BJ (cell line): ENCODE results near the gene ASIC3. TPM values are rescaled to one million over a fixed set of nuclear protein-coding genes. Genes with fewer than 3 reads are reported as not detected.

Source experiments
- CTCF ChIA-PET: fragments of 350-600 bp; formaldehyde crosslinking; extraction: SDS; loops from one replicate; lab custom pipeline; 2021; ENCODE audit warnings: antibody characterized with exemption, inconsistent platforms; lab: Yijun Ruan, JAX
- POLR2A ChIA-PET: fragments of 300-600 bp; sonication (Branson Sonifier 250); formaldehyde crosslinking; extraction: SDS; loops from one replicate; lab custom pipeline; 2021; ENCODE audit warnings: antibody characterized with exemption; lab: Charles Lee
- DNase-seq: peaks from one replicate; pipeline ENCODE4 v3.0.0-alpha.2; 2011; ENCODE audit warnings: low read depth
- H3K27me3 ChIP-seq: 2 replicates; pipeline ENCODE4 v1.6.0; 2011; ENCODE audit warnings: low read length; ENCODE audit not compliant: control insufficient read depth, insufficient read depth
- H3K36me3 ChIP-seq: 2 replicates; pipeline ENCODE4 v1.5.1; 2011; ENCODE audit warnings: low read length; ENCODE audit not compliant: control insufficient read depth, insufficient read depth
- H3K4me3 ChIP-seq: 2 replicates; pipeline ENCODE4 v1.5.1; 2011; ENCODE audit warnings: low read depth, mild to moderate bottlenecking, control low read depth, low read length
- polyA plus RNA-seq: library from polyadenylated mRNA; depleted of rRNA; stranded (reverse); fragments of >200 nt; gene quantifications from 2 replicates; pipeline ENCODE4 v1.2.3, GENCODE V29; 2011
- TF ChIP-seq, protein P1 (sequence below): IDR thresholded peaks from 2 replicates; pipeline ENCODE4 v1.5.1; 2011; ENCODE audit warnings: low read depth, mild to moderate bottlenecking, control low read depth, inconsistent platforms, low read length, moderate library complexity; ENCODE audit not compliant: insufficient read depth

The ASIC3 gene
- polyA plus RNA-seq, 1 experiment = 0.45 TPM

DNA sequence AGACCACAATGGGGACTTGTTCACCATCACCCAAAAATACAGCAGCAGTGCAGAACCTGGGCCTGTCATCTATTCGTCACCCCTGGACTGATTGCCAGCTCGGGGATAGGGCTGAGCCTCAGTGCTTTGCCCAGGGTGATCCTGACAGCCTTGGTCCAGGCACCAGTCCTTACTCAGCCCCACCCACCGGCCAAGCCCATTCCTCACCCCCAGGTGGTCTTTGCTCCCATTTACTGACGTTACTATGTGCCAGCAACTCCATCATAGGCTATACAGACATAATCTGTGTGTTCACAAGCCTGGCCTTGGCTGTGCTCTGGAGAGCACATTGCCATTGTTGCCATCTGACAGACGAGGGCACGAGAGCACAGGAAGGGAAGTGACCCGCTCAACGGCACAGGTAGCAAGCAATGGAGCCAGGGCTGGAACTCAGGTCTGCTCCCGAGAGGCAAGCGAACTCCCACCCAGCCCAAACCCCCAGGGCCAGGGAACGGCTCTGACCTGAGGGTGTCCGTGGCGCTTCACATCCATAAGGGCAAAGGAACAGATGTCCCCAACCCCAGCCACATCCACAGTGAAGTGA lies 30.9 kb upstream of the ASIC3 start:
- CTCF ChIA-PET = interaction anchor here (0.9 to 6.7 kb wide), 22 partner anchors 8 to 119 kb away, joined by 3 to 58 read pairs (median 6); partner anchors contain the start of genes ABCB8 and TMUB1
- no peak for DNase-seq
- no peak overlapping the region for H3K4me3 ChIP-seq

DNA sequence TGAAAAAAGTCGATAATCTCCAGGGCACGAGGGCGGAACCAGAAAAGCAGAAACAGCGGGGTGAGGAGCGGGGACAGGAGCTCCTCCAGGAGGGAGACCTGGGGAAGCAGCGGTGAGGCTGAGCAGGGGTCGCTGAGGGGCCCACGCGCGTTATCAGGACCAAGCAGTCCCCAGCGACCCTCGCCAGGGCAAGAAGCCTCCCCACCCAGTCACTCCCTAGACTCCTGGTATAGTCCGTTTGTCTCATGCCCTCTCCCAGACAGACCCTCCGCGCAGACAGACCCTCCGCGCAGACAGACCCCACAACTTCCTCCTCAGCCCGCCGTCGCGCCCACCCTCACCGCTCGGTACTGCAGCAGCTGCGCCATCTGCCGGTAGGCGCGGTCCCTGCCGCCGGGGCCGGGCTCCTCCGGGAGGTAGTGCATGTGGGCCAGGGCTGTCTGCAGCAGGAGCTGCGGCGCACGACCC lies 30.3 kb upstream of the ASIC3 start:
- CTCF ChIA-PET = interaction anchor here (0.6 to 6.7 kb wide), 30 partner anchors 9 to 560 kb away, joined by 3 to 58 read pairs (median 5); partner anchors contain the start of genes ABCB8, AGAP3 and TMUB1
- Histone ChIP-seq H3K27me3 (peaks cover 27% of the 10 kb centered on the region), H3K36me3 (no peaks in the 10 kb centered on the region), H3K4me3 (peak overlapping the region; percentile 14; the same call in 1 of the 2 replicates)
- TF ChIP-seq, protein P1, sequence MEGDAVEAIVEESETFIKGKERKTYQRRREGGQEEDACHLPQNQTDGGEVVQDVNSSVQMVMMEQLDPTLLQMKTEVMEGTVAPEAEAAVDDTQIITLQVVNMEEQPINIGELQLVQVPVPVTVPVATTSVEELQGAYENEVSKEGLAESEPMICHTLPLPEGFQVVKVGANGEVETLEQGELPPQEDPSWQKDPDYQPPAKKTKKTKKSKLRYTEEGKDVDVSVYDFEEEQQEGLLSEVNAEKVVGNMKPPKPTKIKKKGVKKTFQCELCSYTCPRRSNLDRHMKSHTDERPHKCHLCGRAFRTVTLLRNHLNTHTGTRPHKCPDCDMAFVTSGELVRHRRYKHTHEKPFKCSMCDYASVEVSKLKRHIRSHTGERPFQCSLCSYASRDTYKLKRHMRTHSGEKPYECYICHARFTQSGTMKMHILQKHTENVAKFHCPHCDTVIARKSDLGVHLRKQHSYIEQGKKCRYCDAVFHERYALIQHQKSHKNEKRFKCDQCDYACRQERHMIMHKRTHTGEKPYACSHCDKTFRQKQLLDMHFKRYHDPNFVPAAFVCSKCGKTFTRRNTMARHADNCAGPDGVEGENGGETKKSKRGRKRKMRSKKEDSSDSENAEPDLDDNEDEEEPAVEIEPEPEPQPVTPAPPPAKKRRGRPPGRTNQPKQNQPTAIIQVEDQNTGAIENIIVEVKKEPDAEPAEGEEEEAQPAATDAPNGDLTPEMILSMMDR = peak; percentile 98
- POLR2A ChIA-PET = no interaction called here
- DNase-seq = no peak

More for the DNA sequence above, 30.9 kb upstream of the ASIC3 start:
- Histone ChIP-seq H3K36me3 (no peaks in the 10 kb centered on the region), H3K27me3 (peaks cover 27% of the 10 kb centered on the region)
- TF ChIP-seq, protein P1 = no peak
- POLR2A ChIA-PET = no interaction called here

GRCh38 chr7:151018421-151019129 lies 29.8 kb upstream of the ASIC3 start:
- ChIA-PET POLR2A (no interaction called here), CTCF (interaction anchor here (0.6 to 6.7 kb wide), 31 partner anchors 9 to 559 kb away, joined by 3 to 58 read pairs (median 5); partner anchors contain the start of genes ABCB8, AGAP3 and TMUB1)
- Histone ChIP-seq H3K27me3 (peaks cover 29% of the 10 kb centered on the region), H3K4me3 (peak overlapping the region; percentile 14), H3K36me3 (no peaks in the 10 kb centered on the region)
- TF ChIP-seq, protein P1 = no peak
- DNase-seq = no peak

GRCh38 chr7:151019130-151019447 lies 29.2 kb upstream of the ASIC3 start:
- TF ChIP-seq, protein P1 = 0 out of 2 replicates have a peak, but pooled peaks have one; percentile 2
- POLR2A ChIA-PET = no interaction called here
- DNase-seq = no peak
- CTCF ChIA-PET = interaction anchor here (0.9 to 6.7 kb wide), 25 partner anchors 9 to 100 kb away, joined by 3 to 58 read pairs (median 5); partner anchors contain the start of genes ABCB8, AGAP3 and TMUB1
- H3K27me3 ChIP-seq = peaks cover 29% of the 10 kb centered on the region
- no peaks in the 10 kb centered on the region for H3K36me3 ChIP-seq
- 0 out of 2 replicates have a peak overlapping the region, but pooled peaks have one; percentile 4 for H3K4me3 ChIP-seq

DNA sequence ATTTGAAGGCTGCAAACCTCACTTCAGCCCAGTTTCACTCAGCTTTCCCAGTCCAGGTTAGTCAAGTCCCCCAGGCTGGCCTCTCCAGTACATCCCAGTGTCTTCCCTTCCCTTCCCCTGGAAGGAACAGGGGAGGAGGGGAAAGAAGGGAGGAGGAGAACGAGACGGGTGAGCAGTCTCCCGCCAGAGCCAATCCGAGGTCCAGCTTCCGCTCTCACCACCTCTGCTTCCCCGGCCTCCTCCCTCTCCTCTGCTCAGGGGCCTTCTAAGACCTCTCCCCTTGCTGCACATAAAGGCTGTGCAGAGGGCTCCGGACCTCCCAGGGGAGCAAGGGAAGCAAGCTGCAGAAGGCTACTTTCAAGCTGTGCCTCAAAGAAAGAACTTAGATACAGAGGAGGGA lies 28.1 kb upstream of the ASIC3 start:
- ChIA-PET POLR2A (no interaction called here), CTCF (interaction anchor here (1.0 to 6.7 kb wide), 9 partner anchors 8 to 132 kb away, joined by 3 to 58 read pairs (median 15); partner anchors contain the start of gene ABCB8)
- TF ChIP-seq, protein P1 = no peak
- no peak for DNase-seq
- Histone ChIP-seq H3K36me3 (no peaks in the 10 kb centered on the region), H3K4me3 (no peak overlapping the region), H3K27me3 (peaks cover 29% of the 10 kb centered on the region)
